Measurements from ENCODE around the gene IFT88. TPM values are rescaled to one million over a fixed set of nuclear protein-coding genes. Genes with fewer than 3 reads are reported as not detected.

The IFT88 gene
- total RNA-seq, 1 donor from 2014 or later, result 17.3 TPM

- Mint-ChIP-seq H3K4me1 (peaks cover 22% of the 10 kb centered on the region), H3K27me3 (peaks cover 4% of the 10 kb centered on the region), H3K4me3 (no peak overlapping the region), H3K27ac (no peak overlapping the region), H3K9me3 (no peaks in the 10 kb centered on the region), H3K36me3 (ENCODE audit: low read depth) (no peaks in the 10 kb centered on the region)
- ChIA-PET POLR2A (no interaction called here), CTCF (interaction anchor here (1.6 kb wide), 1 partner anchor 55 kb away, joined by 5 read pairs; no protein-coding TSS in a partner anchor)
- intact Hi-C loops (cut with micrococcal nuclease), result loop anchor here (1.0 kb wide), 1 partner anchor 55 kb away; no protein-coding TSS in a partner anchor
- TF ChIP-seq CTCF (IDR thresholded peaks at IDR 0.05), result no peak
- no peak for ATAC-seq (ENCODE audit: low read depth)
- DNase-seq, result no peak
Measured at GRCh38 chr13:20550799-20551198, 16.2 kb upstream of the IFT88 start.

DNA sequence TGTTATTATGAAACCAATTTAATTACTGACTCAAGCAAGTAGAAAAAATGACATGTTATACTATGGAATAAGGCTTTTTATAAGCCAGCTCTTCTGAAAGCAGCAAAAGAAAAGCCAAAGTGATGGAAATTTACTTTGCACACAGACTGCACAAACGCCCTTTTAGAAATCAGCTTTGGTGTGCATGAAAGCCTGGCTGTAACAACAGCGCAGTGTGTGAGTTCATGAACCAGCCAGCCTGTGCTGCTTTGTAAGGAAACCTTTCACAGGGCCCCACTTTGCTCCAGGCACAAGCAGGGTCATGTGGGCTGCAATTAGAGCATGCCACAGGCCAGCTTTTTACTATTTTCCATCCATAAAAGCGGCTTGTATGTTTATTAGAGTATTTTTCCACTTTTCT lies 13.6 kb upstream of the IFT88 start:
- no peak overlapping the region for H3K4me3 Mint-ChIP-seq
- no peak for ATAC-seq (ENCODE audit: low read depth)
- ChIA-PET CTCF (no interaction called here), POLR2A (interaction anchor here (0.6 to 0.9 kb wide), 2 partner anchors 9 to 235 kb away, joined by 3 read pairs; no protein-coding TSS in a partner anchor)
- DNase-seq, result no peak
- no peaks in the 10 kb centered on the region for H3K4me1 Mint-ChIP-seq
- intact Hi-C loops (cut with micrococcal nuclease), result no loop called here
- H3K27ac Mint-ChIP-seq, result no peak overlapping the region
- no peaks in the 10 kb centered on the region for H3K36me3 Mint-ChIP-seq (ENCODE audit: low read depth)
- peaks cover 4% of the 10 kb centered on the region for H3K27me3 Mint-ChIP-seq
- H3K9me3 Mint-ChIP-seq, result no peaks in the 10 kb centered on the region
- TF ChIP-seq CTCF (IDR thresholded peaks at IDR 0.05), result no peak

GRCh38 chr13:20558982-20559381 lies 8.0 kb upstream of the IFT88 start:
- no peaks in the 10 kb centered on the region for H3K36me3 Mint-ChIP-seq (ENCODE audit: low read depth)
- no peaks in the 10 kb centered on the region for H3K9me3 Mint-ChIP-seq
- CTCF ChIA-PET, result no interaction called here
- intact Hi-C loops (cut with micrococcal nuclease), result no loop called here
- H3K4me1 Mint-ChIP-seq, result no peaks in the 10 kb centered on the region
- no peak overlapping the region for H3K27ac Mint-ChIP-seq
- DNase-seq (no peak), ATAC-seq (ENCODE audit: low read depth) (no peak)
- POLR2A ChIA-PET, result interaction anchor here (0.6 to 1.1 kb wide), 2 partner anchors 9 to 215 kb away, joined by 3 to 4 read pairs; partner anchors contain the start of gene EEF1AKMT1
- peaks cover 2% of the 10 kb centered on the region for H3K27me3 Mint-ChIP-seq
- TF ChIP-seq CTCF (IDR thresholded peaks at IDR 0.05), result no peak
- no peak overlapping the region for H3K4me3 Mint-ChIP-seq

GRCh38 chr13:20559659-20560356 lies 7.1 kb upstream of the IFT88 start:
- intact Hi-C loops (cut with micrococcal nuclease), result no loop called here
- H3K27ac Mint-ChIP-seq, result no peak overlapping the region
- TF ChIP-seq CTCF (IDR thresholded peaks at IDR 0.05), result no peak
- no peaks in the 10 kb centered on the region for H3K36me3 Mint-ChIP-seq (ENCODE audit: low read depth)
- no peak overlapping the region for H3K4me3 Mint-ChIP-seq
- H3K27me3 Mint-ChIP-seq, result peaks cover 2% of the 10 kb centered on the region
- CTCF ChIA-PET, result no interaction called here
- peaks cover 2% of the 10 kb centered on the region for H3K9me3 Mint-ChIP-seq
- no peak for ATAC-seq (ENCODE audit: low read depth)
- H3K4me1 Mint-ChIP-seq, result no peaks in the 10 kb centered on the region
- POLR2A ChIA-PET, result interaction anchor here (1.1 kb wide), 1 partner anchor 214 kb away, joined by 3 read pairs; the partner anchor contains the start of gene EEF1AKMT1
- DNase-seq, result no peak

GRCh38 chr13:20561741-20562140 lies 5.2 kb upstream of the IFT88 start:
- ATAC-seq (ENCODE audit: low read depth), result no peak
- POLR2A ChIA-PET, result no interaction called here
- DNase-seq, result no peak
- TF ChIP-seq CTCF (IDR thresholded peaks at IDR 0.05), result no peak
- Mint-ChIP-seq H3K36me3 (ENCODE audit: low read depth) (no peaks in the 10 kb centered on the region), H3K27ac (no peak overlapping the region), H3K27me3 (no peaks in the 10 kb centered on the region), H3K4me3 (no peak overlapping the region), H3K9me3 (peaks cover 6% of the 10 kb centered on the region), H3K4me1 (peaks cover 6% of the 10 kb centered on the region)
- CTCF ChIA-PET, result no interaction called here
- intact Hi-C loops (cut with micrococcal nuclease), result no loop called here
